Activated naive CD4-positive, alpha-beta T cell treated with anti-CD3 and anti-CD28 coated beads, Interleukin-2, amount 10 ng/mL, durations not matched to agents 7 days and 5 days (primary cell): ENCODE data around the gene PRM2.

Source experiments
- CTCF ChIA-PET: fragments of 350-600 bp; sonication (Branson Sonifier 250); formaldehyde crosslinking; loops from one replicate; lab custom pipeline; 2021; ENCODE audit warnings: antibody characterized with exemption; lab: Charles Lee
- DNase-seq: peaks from one replicate; pipeline ENCODE4 v3.0.0-alpha.2; 2020
- H3K27ac Mint-ChIP-seq: one replicate; pipeline ENCODE4 v1.8.0; 2021; ENCODE audit warnings: mild to moderate bottlenecking, moderate library complexity, mixed read lengths
- H3K27me3 Mint-ChIP-seq: one replicate; pipeline ENCODE4 v1.8.0; 2021; ENCODE audit warnings: mild to moderate bottlenecking, mixed read lengths
- H3K36me3 Mint-ChIP-seq: one replicate; pipeline ENCODE4 v1.8.0; 2021; ENCODE audit warnings: mixed read lengths
- H3K4me1 Mint-ChIP-seq: one replicate; pipeline ENCODE4 v1.8.0; 2021; ENCODE audit warnings: mixed read lengths
- H3K4me3 Mint-ChIP-seq: one replicate; pipeline ENCODE4 v1.8.0; 2021; ENCODE audit warnings: mild to moderate bottlenecking, moderate library complexity, mixed read lengths
- H3K9me3 Mint-ChIP-seq: one replicate; pipeline ENCODE4 v1.8.0; 2021; ENCODE audit warnings: mixed read lengths

PRM2 gene

DNA sequence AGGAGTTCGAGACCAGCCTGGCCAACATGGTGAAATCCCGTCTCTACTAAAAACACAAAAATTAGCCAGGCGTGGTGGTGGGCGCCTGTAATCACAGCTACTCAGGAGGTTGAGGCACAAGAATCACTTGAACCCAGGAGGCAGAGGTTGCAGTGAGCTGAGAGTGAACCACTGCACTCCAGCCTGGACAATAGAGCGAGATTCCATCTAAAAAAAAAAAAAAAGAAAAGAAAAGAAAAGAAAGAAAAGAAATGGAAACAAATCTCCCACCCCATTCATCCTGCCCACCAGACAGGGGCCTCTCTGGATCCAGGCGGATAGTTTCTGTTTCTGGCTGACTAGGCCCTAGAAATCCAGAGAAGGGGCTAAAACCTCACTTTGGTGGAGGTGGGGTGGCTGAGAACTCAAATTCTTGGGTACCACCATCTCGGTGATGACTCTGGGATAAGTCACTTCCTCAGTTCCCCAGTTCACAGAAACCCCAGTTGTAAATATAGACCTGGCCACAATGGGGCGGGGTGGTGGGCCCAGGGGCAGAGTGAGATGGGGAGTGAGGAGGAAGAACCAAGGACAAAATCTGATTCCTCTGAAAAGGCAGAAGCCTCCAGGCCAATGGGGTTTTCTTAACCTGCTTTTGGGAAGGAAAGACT is 42.4 kb downstream of the PRM2 start:
- peak overlapping the region; percentile 99 for H3K27ac Mint-ChIP-seq
- H3K27me3 Mint-ChIP-seq, result no peaks in the 10 kb centered on the region
- H3K36me3 Mint-ChIP-seq, result peaks cover 3% of the 10 kb centered on the region
- DNase-seq, result peak; percentile 82
- H3K9me3 Mint-ChIP-seq, result no peaks in the 10 kb centered on the region
- peak overlapping the region; percentile 68 for H3K4me3 Mint-ChIP-seq
- H3K4me1 Mint-ChIP-seq, result peaks cover 77% of the 10 kb centered on the region
- CTCF ChIA-PET, result interaction anchor here (0.7 to 2.5 kb wide), 7 partner anchors 9 to 138 kb away, joined by 3 to 7 read pairs (median 3); partner anchors contain the start of gene SOCS1

GRCh38 chr16:11232852-11233726 is 43.2 kb downstream of the PRM2 start:
- no peaks in the 10 kb centered on the region for H3K9me3 Mint-ChIP-seq
- CTCF ChIA-PET, result interaction anchor here (0.7 to 2.5 kb wide), 9 partner anchors 8 to 839 kb away, joined by 3 to 7 read pairs (median 3); partner anchors contain the start of gene SOCS1
- H3K4me3 Mint-ChIP-seq, result peak overlapping the region; percentile 68
- peaks cover 3% of the 10 kb centered on the region for H3K36me3 Mint-ChIP-seq
- peaks cover 84% of the 10 kb centered on the region for H3K4me1 Mint-ChIP-seq
- peak; percentile 95 for DNase-seq
- H3K27me3 Mint-ChIP-seq, result no peaks in the 10 kb centered on the region
- peak overlapping the region; percentile 99 for H3K27ac Mint-ChIP-seq

DNA sequence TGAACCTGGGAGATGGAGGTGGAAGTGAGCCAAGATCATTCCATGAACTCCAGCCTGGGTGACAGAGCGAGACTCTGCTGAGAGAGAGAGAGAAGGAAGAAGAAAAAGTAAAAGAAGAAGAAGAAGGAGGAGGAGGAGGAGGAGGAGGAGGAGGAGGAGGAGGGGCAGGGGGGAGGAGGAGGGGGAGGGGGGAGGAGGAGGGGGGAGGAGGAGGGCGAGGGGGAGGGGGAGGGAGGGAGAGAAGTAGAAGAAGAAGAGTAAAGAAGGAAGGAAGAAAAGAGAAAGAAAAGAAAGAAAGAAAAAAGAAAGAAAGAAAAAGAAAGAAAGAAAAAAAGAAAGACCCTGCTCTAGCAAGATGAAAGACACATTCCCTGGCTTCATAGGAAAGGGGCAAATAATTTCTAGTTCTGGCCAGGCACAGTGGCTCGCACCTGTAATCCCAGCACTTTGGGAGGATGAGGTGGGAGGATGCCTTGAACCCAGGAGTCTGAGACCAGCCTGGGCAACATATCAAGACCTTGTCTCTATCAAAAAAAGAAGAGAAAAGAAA is 43.9 kb downstream of the PRM2 start:
- peak overlapping the region; percentile 99 for H3K27ac Mint-ChIP-seq
- CTCF ChIA-PET, result interaction anchor here (0.7 to 2.5 kb wide), 3 partner anchors 8 to 839 kb away, joined by 3 to 7 read pairs (median 5); no protein-coding TSS in a partner anchor
- DNase-seq, result no peak

DNA sequence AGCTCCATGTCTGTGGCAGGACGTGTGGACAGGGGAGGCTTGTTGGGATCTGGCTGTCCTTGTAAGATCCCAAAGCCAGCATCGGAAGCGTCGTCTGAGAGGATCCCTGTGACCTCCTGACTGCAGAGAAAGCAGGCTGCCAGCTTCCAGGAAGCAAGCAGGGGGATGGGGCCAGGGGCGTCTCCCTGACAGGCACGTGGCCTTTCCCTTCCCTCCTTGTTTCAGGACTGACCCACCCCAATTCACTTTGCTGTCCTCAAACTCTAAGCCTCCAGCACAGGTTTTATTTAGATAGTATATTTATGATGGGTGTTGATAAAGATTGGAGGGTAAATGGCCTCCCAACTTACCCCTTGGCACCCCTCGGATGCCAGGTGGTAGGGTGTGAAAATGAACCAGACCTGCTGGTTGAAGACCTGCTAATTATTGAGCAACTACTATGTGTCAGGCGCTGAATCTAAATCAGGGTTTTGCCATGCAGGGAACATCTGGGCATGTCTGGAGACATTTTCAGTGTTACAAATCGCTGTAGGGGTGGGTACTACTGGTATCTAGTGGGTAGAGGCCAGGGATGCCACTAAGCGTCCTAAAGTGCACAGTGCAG is 44.8 kb downstream of the PRM2 start:
- H3K4me3 Mint-ChIP-seq, result peak overlapping the region; percentile 12
- H3K27ac Mint-ChIP-seq, result peak overlapping the region; percentile 99
- no peaks in the 10 kb centered on the region for H3K9me3 Mint-ChIP-seq
- CTCF ChIA-PET, result no interaction called here
- H3K36me3 Mint-ChIP-seq, result peaks cover 3% of the 10 kb centered on the region
- DNase-seq, result no peak
- peaks cover 88% of the 10 kb centered on the region for H3K4me1 Mint-ChIP-seq
- no peaks in the 10 kb centered on the region for H3K27me3 Mint-ChIP-seq

More for the DNA sequence above, 43.9 kb downstream of the PRM2 start:
- H3K36me3 Mint-ChIP-seq, result peaks cover 3% of the 10 kb centered on the region
- peaks cover 90% of the 10 kb centered on the region for H3K4me1 Mint-ChIP-seq
- H3K27me3 Mint-ChIP-seq, result no peaks in the 10 kb centered on the region
- H3K4me3 Mint-ChIP-seq, result peak overlapping the region; percentile 68
- H3K9me3 Mint-ChIP-seq, result no peaks in the 10 kb centered on the region

- Mint-ChIP-seq H3K27me3 (no peaks in the 10 kb centered on the region), H3K36me3 (peaks cover 3% of the 10 kb centered on the region), H3K9me3 (no peaks in the 10 kb centered on the region), H3K4me1 (peaks cover 92% of the 10 kb centered on the region), H3K4me3 (no peak overlapping the region), H3K27ac (peak overlapping the region; percentile 79)
- no peak for DNase-seq
- CTCF ChIA-PET, result interaction anchor here (0.6 kb wide), 1 partner anchor 30 kb away, joined by 3 read pairs; no protein-coding TSS in a partner anchor
Measured at GRCh38 chr16:11229906-11230305, 46.4 kb downstream of the PRM2 start.

GRCh38 chr16:11229432-11229831 is 46.8 kb downstream of the PRM2 start:
- H3K4me1 Mint-ChIP-seq, result peaks cover 93% of the 10 kb centered on the region
- H3K4me3 Mint-ChIP-seq, result no peak overlapping the region
- H3K27ac Mint-ChIP-seq, result peak overlapping the region; percentile 59
- CTCF ChIA-PET, result interaction anchor here (0.6 kb wide), 1 partner anchor 29 kb away, joined by 3 read pairs; no protein-coding TSS in a partner anchor
- no peaks in the 10 kb centered on the region for H3K9me3 Mint-ChIP-seq
- no peaks in the 10 kb centered on the region for H3K27me3 Mint-ChIP-seq
- H3K36me3 Mint-ChIP-seq, result peaks cover 3% of the 10 kb centered on the region
- DNase-seq, result no peak

DNA sequence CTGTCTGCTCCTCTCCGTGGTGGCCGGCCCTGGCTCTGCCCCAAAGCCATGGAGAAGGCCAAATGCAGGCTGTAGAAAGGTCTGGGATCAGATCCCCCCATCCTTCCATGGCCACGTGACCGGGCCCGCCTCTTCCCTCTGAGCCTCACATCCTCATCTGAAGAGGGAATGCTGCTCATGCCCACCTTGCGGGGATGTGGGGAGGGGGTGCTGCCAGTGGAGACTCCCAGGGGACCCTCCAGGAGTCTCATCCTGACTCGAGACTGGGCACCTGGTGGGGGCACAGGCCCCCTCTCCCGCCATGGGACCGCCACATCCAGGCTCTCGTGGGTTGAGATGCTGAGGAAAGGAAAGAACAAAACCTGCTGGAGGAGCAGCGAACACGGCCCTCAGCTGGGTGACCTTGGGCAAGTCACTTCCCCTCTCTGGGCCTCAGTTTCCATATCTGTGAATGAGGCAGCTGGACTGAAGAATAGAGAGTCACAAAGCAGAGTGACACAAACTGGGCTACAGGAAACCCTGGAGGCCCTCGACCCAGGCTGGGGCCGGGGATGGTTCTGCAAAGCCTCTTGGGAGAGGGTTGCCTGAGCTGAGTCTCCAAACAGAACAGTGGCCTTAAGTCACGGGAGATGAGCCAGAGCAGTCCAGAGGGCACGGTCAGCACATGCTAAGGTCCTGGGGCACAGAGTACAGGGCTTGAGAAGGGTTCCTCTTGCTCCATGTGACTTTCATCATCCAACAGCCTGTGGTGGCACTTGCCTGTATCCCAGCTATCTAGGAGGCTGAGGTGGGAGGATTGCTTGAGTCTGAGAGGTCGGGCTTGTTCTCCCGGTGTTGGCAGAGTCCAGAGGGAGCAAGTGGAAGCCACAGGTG is 50.4 kb downstream of the PRM2 start:
- Mint-ChIP-seq H3K36me3 (peaks cover 3% of the 10 kb centered on the region), H3K4me1 (peaks cover 89% of the 10 kb centered on the region), H3K27me3 (no peaks in the 10 kb centered on the region), H3K27ac (peak overlapping the region; percentile 99), H3K9me3 (no peaks in the 10 kb centered on the region), H3K4me3 (peak overlapping the region; percentile 67)
- no peak for DNase-seq
- CTCF ChIA-PET, result interaction anchor here (0.5 to 1.9 kb wide), 11 partner anchors 8 to 263 kb away, joined by 3 to 16 read pairs (median 3); partner anchors contain the start of gene SOCS1
